ENCODE data around the gene ZNF580. TPM values are rescaled to one million over a fixed set of nuclear protein-coding genes. Genes with fewer than 3 reads are reported as not detected.
A peak's percentile ranks its signal among the peaks of the same experiment; 100 is the strongest.

ZNF580 gene
- total and polyA plus RNA-seq, 2 of the 8 experiments (the other 6 are each of a cell fraction or from before 2014, with no cell fraction given): 12.0 to 24.6 TPM

DNA sequence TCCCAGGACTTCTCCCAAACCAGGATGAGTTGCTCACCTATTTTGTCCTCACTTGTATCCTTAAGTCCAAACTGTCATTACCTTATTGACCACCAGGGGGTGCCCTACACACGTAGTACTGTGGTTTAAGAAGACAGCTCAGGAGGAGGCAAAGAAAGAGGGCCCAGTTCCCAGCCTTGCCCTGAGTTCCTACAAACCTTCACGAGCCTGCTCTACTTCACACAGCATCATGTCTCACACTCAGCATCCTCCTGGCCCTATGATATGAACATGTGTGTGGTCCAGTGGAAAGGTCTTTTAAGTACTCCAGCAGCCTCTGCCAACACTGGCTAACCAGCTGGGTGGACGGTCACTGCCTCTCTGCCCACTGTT, 8.4 kb upstream of the ZNF580 start:
- WGBS, 2 experiments (ENCODE audit: extremely low coverage in 1 of 2, insufficient coverage in 1 of 2, insufficient read length in 1 of 2, insufficient replicate concordance in 2 of 2, low coverage in 1 of 2, low lambda C conversion rate in 2 of 2, missing lambda C conversion rate in 1 of 2): 46% methylated on average over 3 of the region's 3 CpGs; no CpG with 5 or more reads in 1 of the 2 experiments
- H3K18ac ChIP-seq (ENCODE audit: extremely low read depth, low read length): no peak overlapping the region
- no peaks in the 10 kb centered on the region for H3K36me3 ChIP-seq (ENCODE audit: control insufficient read depth in 2 of 4, insufficient read depth in 4 of 4, low read length in 3 of 4)
- no peak overlapping the region for H4K5ac ChIP-seq (ENCODE audit: insufficient read length, low read depth, low read length)
- no peak overlapping the region for H3K56ac ChIP-seq (replicated peaks; ENCODE audit: insufficient read length, low read depth, low read length)
- no peak overlapping the region for H3K4me3 ChIP-seq (ENCODE audit: extremely low read depth in 1 of 4, insufficient read depth in 2 of 4, low read depth in 3 of 4, low read length in 4 of 4)
- no peak overlapping the region for H2AK5ac ChIP-seq (ENCODE audit: low read depth, low read length)
- no peak overlapping the region for H2BK15ac ChIP-seq (ENCODE audit: low read length)
- H3K4me2 ChIP-seq (ENCODE audit: insufficient read depth in 1 of 2, low read depth in 2 of 2, low read length in 2 of 2): no peak overlapping the region
- H3K27ac ChIP-seq (ENCODE audit: low read depth, low read length): no peak overlapping the region
- no peaks in the 10 kb centered on the region for H3K27me3 ChIP-seq (replicated peaks in 1 of 4; ENCODE audit: control insufficient read depth in 3 of 4, extremely low read depth in 1 of 4, insufficient read depth in 3 of 4, low read length in 3 of 4)
- H4K91ac ChIP-seq (replicated peaks; ENCODE audit: insufficient read length, low read length): no peak overlapping the region
- H3K9ac ChIP-seq (replicated peaks in 1 of 4; ENCODE audit: extremely low read depth in 1 of 4, low read depth in 3 of 4, low read length in 3 of 4): no peak overlapping the region; a peak in 1 of 7 replicates
- no peak overlapping the region for H4K8ac ChIP-seq (ENCODE audit: extremely low read depth, insufficient read depth, low read length)
- H3K4me1 ChIP-seq (replicated peaks in 1 of 4; ENCODE audit: control insufficient read depth in 3 of 4, insufficient read depth in 4 of 4, low read length in 3 of 4): peaks cover 3 to 6% (median 6%) of the 10 kb centered on the region in 4 experiments; a peak in 6 of 7 replicates
- no peak overlapping the region for H3K14ac ChIP-seq (ENCODE audit: insufficient read length)
- peak; percentile 28 for FAIRE-seq
- H2BK5ac ChIP-seq (ENCODE audit: low read depth, low read length): no peak overlapping the region
- POLR2A ChIA-PET (ENCODE audit: partially characterized antibody): interaction anchor here (0.7 to 8.8 kb wide), 11 partner anchors 14 to 229 kb away, joined by 3 to 96 read pairs (median 4); partner anchors contain the start of genes CCDC106, FIZ1, NAT14 and ZNF524
- no peak overlapping the region for H3K23ac ChIP-seq (ENCODE audit: insufficient read length)
- H3K23me2 ChIP-seq (ENCODE audit: low read depth, low read length): peaks cover 11% of the 10 kb centered on the region
- H2BK120ac ChIP-seq (replicated peaks; ENCODE audit: low read depth, low read length): no peak overlapping the region
- no peak overlapping the region for H2BK20ac ChIP-seq (ENCODE audit: low read length)
- peaks cover 4 to 22% of the 10 kb centered on the region in 2 experiments; a peak in 3 of 4 replicates for H3K79me2 ChIP-seq (ENCODE audit: control insufficient read depth in 1 of 2, insufficient read depth in 2 of 2, low read length in 2 of 2)
- peaks cover 13% of the 10 kb centered on the region for H3K79me1 ChIP-seq (ENCODE audit: low read depth, low read length)
- no peak overlapping the region for H2BK12ac ChIP-seq (ENCODE audit: low read depth, low read length)
- CTCF ChIA-PET (ENCODE audit: partially characterized antibody): interaction anchor here (0.5 to 5.3 kb wide), 49 partner anchors 10 to 1159 kb away, joined by 3 to 56 read pairs (median 4); partner anchors contain the start of genes CCDC106, CDC42EP5, FIZ1 and ZNF784
- H2AFZ ChIP-seq (ENCODE audit: low read length): peak overlapping the region; percentile 45; the same call in 1 of the 2 replicates
- peaks cover 3 to 7% of the 10 kb centered on the region in 2 experiments for H4K20me1 ChIP-seq (replicated peaks in 1 of 2; ENCODE audit: control insufficient read depth in 1 of 2, insufficient read depth in 2 of 2, low read length in 2 of 2)
- H3K9me3 ChIP-seq (ENCODE audit: insufficient read depth in 2 of 2, low read depth in 1 of 2, low read length in 1 of 2): no peaks in the 10 kb centered on the region
- no peak overlapping the region for H3K4ac ChIP-seq (replicated peaks; ENCODE audit: insufficient read length, low read depth, low read length)
- DNase-seq (ENCODE audit: low read depth in 1 of 2, low spot score in 2 of 2): peak in 1 of 2 experiments; percentile 94
- TF ChIP-seq E2F6 (IDR thresholded peaks at IDR 0.05) (no peak), RNF2 (IDR thresholded peaks at IDR 0.05; ENCODE audit: borderline replicate concordance, low read depth, low read length, missing control alignments, poor library complexity, severe bottlenecking) (no peak), RAD21 (IDR thresholded peaks at IDR 0.05 in 1 of 2, conservative IDR thresholded peaks at IDR 0.05 in 1 of 2; ENCODE audit: low read depth in 2 of 2, low read length in 2 of 2) (peak; percentile 73 to 81), KDM4A (IDR thresholded peaks at IDR 0.05; ENCODE audit: low read depth, low read length, severe bottlenecking) (no peak), SRF (IDR thresholded peaks at IDR 0.05; ENCODE audit: low read depth, low read length) (no peak), RBBP5 (IDR thresholded peaks at IDR 0.05; ENCODE audit: borderline replicate concordance, low read depth, low read length) (no peak), CBX5 (IDR thresholded peaks at IDR 0.05; ENCODE audit: low read depth, low read length) (no peak), FOSL1 (IDR thresholded peaks at IDR 0.05; ENCODE audit: insufficient read depth, low read depth, low read length) (no peak), TCF12 (IDR thresholded peaks at IDR 0.05; ENCODE audit: low read depth, low read length) (no peak)

Data from H1 (cell line).